GM10266 (cell line): ENCODE data around the gene CNTRL.

ENCODE experiments used
- DNase-seq: peaks from one replicate; pipeline ENCODE4 v3.0.0; 2012; ENCODE audit errors: extremely low spot score
- TF ChIP-seq, protein P1 (sequence below): IDR thresholded peaks from 2 replicates; pipeline ENCODE4 v1.5.1; 2012; ENCODE audit warnings: mild to moderate bottlenecking, low read depth; ENCODE audit not compliant: control insufficient read depth, insufficient read depth; ENCODE audit errors: missing control alignments

The CNTRL gene

GRCh38 chr9:121057821-121058220 lies 16.9 kb upstream of the CNTRL start:
- no peak for DNase-seq
- TF ChIP-seq, protein P1, sequence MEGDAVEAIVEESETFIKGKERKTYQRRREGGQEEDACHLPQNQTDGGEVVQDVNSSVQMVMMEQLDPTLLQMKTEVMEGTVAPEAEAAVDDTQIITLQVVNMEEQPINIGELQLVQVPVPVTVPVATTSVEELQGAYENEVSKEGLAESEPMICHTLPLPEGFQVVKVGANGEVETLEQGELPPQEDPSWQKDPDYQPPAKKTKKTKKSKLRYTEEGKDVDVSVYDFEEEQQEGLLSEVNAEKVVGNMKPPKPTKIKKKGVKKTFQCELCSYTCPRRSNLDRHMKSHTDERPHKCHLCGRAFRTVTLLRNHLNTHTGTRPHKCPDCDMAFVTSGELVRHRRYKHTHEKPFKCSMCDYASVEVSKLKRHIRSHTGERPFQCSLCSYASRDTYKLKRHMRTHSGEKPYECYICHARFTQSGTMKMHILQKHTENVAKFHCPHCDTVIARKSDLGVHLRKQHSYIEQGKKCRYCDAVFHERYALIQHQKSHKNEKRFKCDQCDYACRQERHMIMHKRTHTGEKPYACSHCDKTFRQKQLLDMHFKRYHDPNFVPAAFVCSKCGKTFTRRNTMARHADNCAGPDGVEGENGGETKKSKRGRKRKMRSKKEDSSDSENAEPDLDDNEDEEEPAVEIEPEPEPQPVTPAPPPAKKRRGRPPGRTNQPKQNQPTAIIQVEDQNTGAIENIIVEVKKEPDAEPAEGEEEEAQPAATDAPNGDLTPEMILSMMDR, result no peak

DNA sequence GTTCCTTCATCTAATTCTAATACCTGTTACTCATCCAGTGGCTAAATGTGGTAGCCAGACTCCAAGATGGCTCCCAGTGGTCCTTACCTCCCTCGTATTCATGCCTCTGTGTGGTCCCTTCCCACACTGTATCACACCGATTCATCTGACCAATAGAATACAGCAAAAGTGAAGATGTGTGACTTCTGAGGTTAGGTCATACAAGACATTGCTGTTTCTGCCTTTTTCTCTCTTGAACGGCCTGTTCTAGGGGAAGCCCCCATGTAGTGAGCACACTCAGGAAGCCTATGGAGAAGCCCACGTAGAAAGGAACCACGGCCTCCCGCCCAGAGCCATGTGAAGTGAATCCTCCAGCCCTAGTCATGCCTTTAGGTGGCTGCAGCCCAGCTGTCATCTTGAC lies 15.2 kb upstream of the CNTRL start:
- TF ChIP-seq, protein P1, result no peak
- DNase-seq, result no peak

DNA sequence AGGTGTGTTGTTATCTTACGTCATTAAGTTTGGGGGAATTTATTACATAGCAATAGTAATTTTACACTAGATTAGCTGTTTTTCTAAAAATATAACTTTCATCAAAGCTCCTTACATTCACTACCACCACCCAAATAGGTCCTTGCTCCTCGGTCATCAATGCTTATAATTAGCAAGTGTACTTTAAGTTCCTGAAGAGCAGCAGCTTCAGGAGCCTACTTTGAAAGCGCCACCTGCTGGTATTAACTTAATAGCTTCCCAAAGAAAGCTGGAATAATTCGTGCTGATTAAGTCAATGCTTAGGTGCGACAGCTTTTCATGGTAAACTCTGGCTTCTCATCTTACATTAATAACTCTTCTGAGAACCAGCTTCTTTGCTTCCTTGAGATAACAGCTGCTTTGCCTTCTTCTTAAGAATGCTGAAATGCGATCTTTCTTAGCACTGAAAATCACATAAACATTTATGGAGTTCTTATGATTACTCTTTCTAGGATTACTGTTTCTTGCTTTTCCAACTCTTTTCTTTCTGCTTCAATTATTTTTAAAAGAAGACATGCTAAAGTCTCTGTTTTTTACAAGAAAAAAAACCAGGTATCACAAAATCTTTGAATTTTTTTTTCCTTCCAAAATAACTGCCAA lies 14.6 kb upstream of the CNTRL start:
- peak; percentile 47 for DNase-seq
- TF ChIP-seq, protein P1, result peak; percentile 74

DNA sequence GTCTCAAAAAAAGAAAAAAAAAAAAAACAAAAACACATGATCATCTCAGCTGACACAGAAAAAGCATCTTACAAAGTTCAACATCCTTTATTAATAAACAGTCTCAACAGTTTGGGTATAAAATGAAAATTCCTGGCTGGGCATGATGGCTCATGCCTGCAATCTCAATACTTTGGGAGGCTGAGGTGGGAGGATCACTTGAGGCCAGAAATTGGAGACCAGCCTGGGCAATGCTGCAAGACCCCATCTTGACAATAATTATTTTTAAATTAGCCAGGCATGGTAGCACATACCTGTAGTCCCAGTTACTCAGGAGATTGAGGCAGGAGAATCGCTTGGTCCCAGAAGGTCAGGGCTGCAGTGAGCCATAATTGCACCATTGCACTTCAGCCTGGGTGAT lies 7.9 kb upstream of the CNTRL start:
- TF ChIP-seq, protein P1, result no peak
- DNase-seq, result no peak

- DNase-seq, result no peak
- TF ChIP-seq, protein P1, result no peak
These were observed 7.1 kb upstream of the CNTRL start for GRCh38 chr9:121067640-121068039.

- DNase-seq, result no peak
- TF ChIP-seq, protein P1, result no peak
These were observed 5.4 kb upstream of the CNTRL start for GRCh38 chr9:121069396-121069795.

DNA sequence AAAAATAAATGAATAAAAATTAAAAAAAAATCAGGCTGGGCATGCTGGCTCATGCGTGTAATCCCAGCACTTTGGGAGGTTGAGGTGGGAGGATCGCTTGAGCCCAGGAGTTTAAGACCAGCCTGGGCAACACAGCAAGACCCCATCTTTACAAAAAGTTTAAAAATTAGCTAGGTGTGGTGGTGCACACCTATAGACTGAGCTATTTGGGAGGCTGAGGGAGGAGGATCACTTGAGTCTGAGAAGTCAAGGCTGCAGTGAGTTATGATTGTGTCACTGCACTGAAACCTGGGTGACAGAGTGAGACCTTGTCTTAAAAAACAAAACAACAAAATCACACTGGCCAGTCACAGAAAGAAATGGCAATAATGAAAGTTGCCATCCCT lies 3.4 kb upstream of the CNTRL start:
- TF ChIP-seq, protein P1, result no peak
- no peak for DNase-seq
